CD14-positive monocyte (primary cell): ENCODE measurements around the gene B4GALNT4. TPM values are rescaled to one million over a fixed set of nuclear protein-coding genes. Genes with fewer than 3 reads are reported as not detected.
"Not testable (repeated sequence)": the region's sequence is repeated elsewhere in the genome, so short reads cannot be mapped to it uniquely, and the experiment has no call there.

Source experiments
- DNase-seq, 3 donors: peaks; one replicate each; pipeline ENCODE4 v3.0.0-alpha.2; 2011 to 2022
- H2AFZ ChIP-seq: 2 replicates; pipeline ENCODE4 v1.6.0; 2012; ENCODE audit warnings: mild to moderate bottlenecking, low read depth, low read length, inconsistent platforms; ENCODE audit not compliant: insufficient read depth, poor library complexity, severe bottlenecking
- H3K27ac ChIP-seq, 2 donors: 1 replicate in 1 of 2; 2 replicates in 1 of 2; pipeline ENCODE4 v1.5.1; 2012 to 2013; ENCODE audit warnings: low read length in 2 of 2, control low read depth in 1 of 2, inconsistent platforms in 1 of 2, low read depth in 1 of 2, mild to moderate bottlenecking in 1 of 2
- H3K27me3 ChIP-seq, 2 donors: one replicate each; pipeline versions ENCODE4 v1.6.0 to v1.6.1; 2011 to 2013; ENCODE audit warnings: low read length in 2 of 2; ENCODE audit not compliant: control insufficient read depth in 2 of 2, insufficient read depth in 2 of 2
- H3K36me3 ChIP-seq, 2 donors: replicated peaks in 1 of 2; 1 replicate in 1 of 2; 2 replicates in 1 of 2; pipeline versions ENCODE4 v1.5.1 to v1.6.1; 2012 to 2013; ENCODE audit warnings: low read length in 2 of 2, control low read depth in 1 of 2, inconsistent platforms in 1 of 2, mild to moderate bottlenecking in 1 of 2; ENCODE audit not compliant: insufficient read depth in 2 of 2, control insufficient read depth in 1 of 2
- H3K4me1 ChIP-seq, 2 donors: 1 replicate in 1 of 2; 2 replicates in 1 of 2; pipeline versions ENCODE4 v1.5.1 to v1.6.1; 2012 to 2013; ENCODE audit warnings: low read length in 2 of 2, control low read depth in 1 of 2, inconsistent platforms in 1 of 2, mild to moderate bottlenecking in 1 of 2, moderate library complexity in 1 of 2; ENCODE audit not compliant: insufficient read depth in 2 of 2, control insufficient read depth in 1 of 2
- H3K4me2 ChIP-seq: replicated peaks from 2 replicates; pipeline ENCODE3; 2012; ENCODE audit warnings: low read length, moderate library complexity, mild to moderate bottlenecking; ENCODE audit not compliant: poor library complexity, severe bottlenecking; ENCODE audit errors: extremely low read depth
- H3K4me3 ChIP-seq, 3 experiments: fragments of 200-600 bp in 1 of 3; sonication (generic) in 1 of 3; replicated peaks in 1 of 3; 1 replicate in 2 of 3; 2 replicates in 1 of 3; pipeline ENCODE4 v1.5.1; 2011 to 2013; ENCODE audit warnings: low read length in 3 of 3, mild to moderate bottlenecking in 3 of 3, control low read depth in 2 of 3, low read depth in 2 of 3, inconsistent platforms in 1 of 3, moderate library complexity in 1 of 3
- H3K79me2 ChIP-seq: 2 replicates; pipeline ENCODE4 v1.6.0; 2012; ENCODE audit warnings: mild to moderate bottlenecking, control low read depth, inconsistent platforms, low read length, moderate library complexity; ENCODE audit not compliant: insufficient read depth
- H3K9ac ChIP-seq: 2 replicates; pipeline ENCODE4 v1.6.0; 2017; ENCODE audit warnings: low read length, mild to moderate bottlenecking; ENCODE audit not compliant: insufficient read depth, poor library complexity, severe bottlenecking
- H3K9me3 ChIP-seq, 2 donors: replicated peaks in 1 of 2; 1 replicate in 1 of 2; 2 replicates in 1 of 2; pipeline versions ENCODE4 v1.5.1 to v1.6.1; 2012 to 2013; ENCODE audit warnings: low read length in 2 of 2, control low read depth in 1 of 2; ENCODE audit not compliant: control insufficient read depth in 1 of 2, insufficient read depth in 1 of 2
- H4K20me1 ChIP-seq: 2 replicates; pipeline ENCODE4 v1.6.0; 2012; ENCODE audit warnings: mild to moderate bottlenecking, low read length, control low read depth, moderate library complexity; ENCODE audit not compliant: insufficient read depth
- H3K27ac Mint-ChIP-seq, 7 donors: one replicate each; pipeline ENCODE4 v1.8.0; 2020; ENCODE audit warnings: mild to moderate bottlenecking in 7 of 7, mixed read lengths in 7 of 7, moderate library complexity in 6 of 7, inconsistent platforms in 2 of 7
- H3K27me3 Mint-ChIP-seq, 3 donors: one replicate each; pipeline ENCODE4 v1.8.0; 2021 to 2022; ENCODE audit warnings: low read depth in 3 of 3, mild to moderate bottlenecking in 3 of 3, mixed read lengths in 3 of 3, moderate library complexity in 3 of 3, inconsistent platforms in 1 of 3
- H3K36me3 Mint-ChIP-seq, 2 donors: one replicate each; pipeline ENCODE4 v1.8.0; 2020; ENCODE audit warnings: mixed read lengths in 2 of 2, inconsistent platforms in 1 of 2, mild to moderate bottlenecking in 1 of 2
- H3K4me1 Mint-ChIP-seq: one replicate; pipeline ENCODE4 v1.8.0; 2020; ENCODE audit warnings: mild to moderate bottlenecking, mixed read lengths
- H3K4me3 Mint-ChIP-seq, 2 donors: one replicate each; pipeline ENCODE4 v1.8.0; 2020; ENCODE audit warnings: mild to moderate bottlenecking in 2 of 2, mixed read lengths in 2 of 2, moderate library complexity in 1 of 2
- H3K9me3 Mint-ChIP-seq, 7 donors: one replicate each; pipeline ENCODE4 v1.8.0; 2020 to 2022; ENCODE audit warnings: mixed read lengths in 7 of 7, mild to moderate bottlenecking in 6 of 7, moderate library complexity in 6 of 7, inconsistent platforms in 2 of 7
- CTCF ChIP-seq: fragments of 200-600 bp; IDR thresholded peaks from one replicate; pipeline ENCODE4 v1.8.0; 2022; ENCODE audit warnings: antibody characterized with exemption, mild to moderate bottlenecking
- WGBS: methylation state at CpG from one replicate; pipeline ENCODE4 v1.1.5; 2013; ENCODE audit warnings: missing lambda C conversion rate; ENCODE audit not compliant: insufficient coverage; 5-methylcytosine and 5-hydroxymethylcytosine counted together
- intact Hi-C, 2 donors: fragments of 100-400 bp; cut with micrococcal nuclease; formaldehyde crosslinking; loops; one replicate each; pipeline versions ENCODE4 v1.15.0 to v1.15.1; 2023
- polyA plus RNA-seq, 3 donors: library from polyadenylated mRNA; depleted of rRNA in 1 of 3; unstranded in 2 of 3; stranded (reverse) in 1 of 3; fragments of 300-500 nt in 2 of 3; fragments of >200 nt in 1 of 3; fragmentation: Illumina TruSeq in 2 of 3; gene quantifications; 1 replicate in 2 of 3; 2 replicates in 1 of 3; pipeline ENCODE4 v1.2.3, GENCODE V29; 2012 to 2021

B4GALNT4 gene
- polyA plus RNA-seq, 3 donors, result not detected

GRCh38 chr11:362642-363442 is 6.5 kb upstream of the B4GALNT4 start:
- H3K36me3 Mint-ChIP-seq, result peaks cover 0 to under 1% of the 10 kb centered on the region in 2 donors
- Histone ChIP-seq H3K4me1 (no peaks in the 10 kb centered on the region), H3K36me3 (no peaks in the 10 kb centered on the region), H3K27ac (no peak overlapping the region), H3K4me3 (no peak overlapping the region), H2AFZ (no peak overlapping the region), H3K79me2 (no peaks in the 10 kb centered on the region), H4K20me1 (no peaks in the 10 kb centered on the region), H3K9ac (no peak overlapping the region), H3K27me3 (peaks cover 6 to 12% of the 10 kb centered on the region in 2 donors), H3K4me2 (no peak overlapping the region), H3K9me3 (peaks cover 7 to 12% of the 10 kb centered on the region in 2 donors)
- H3K4me3 Mint-ChIP-seq, result no peak overlapping the region
- H3K4me1 Mint-ChIP-seq, result no peaks in the 10 kb centered on the region
- peaks cover 26 to 40% (median 30%) of the 10 kb centered on the region in 3 donors for H3K27me3 Mint-ChIP-seq
- H3K27ac Mint-ChIP-seq, result no peak overlapping the region
- no peak for TF ChIP-seq CTCF
- H3K9me3 Mint-ChIP-seq, result peaks cover 16 to 32% (median 21%) of the 10 kb centered on the region in 7 donors
- no peak for DNase-seq
- WGBS, result 86% methylated on average over 34 of the region's 36 CpGs
- intact Hi-C loops, result no loop called here

GRCh38 chr11:363443-363805 is 5.9 kb upstream of the B4GALNT4 start:
- H3K4me3 Mint-ChIP-seq, result not testable (repeated sequence)

More at GRCh38 chr11:363443-363805, 5.9 kb upstream of the B4GALNT4 start:
- Mint-ChIP-seq H3K27me3 (peaks cover 32 to 46% (median 36%) of the 10 kb centered on the region in 3 donors), H3K9me3 (peaks cover 16 to 33% (median 24%) of the 10 kb centered on the region in 7 donors)
- H2AFZ ChIP-seq, H3K79me2 ChIP-seq, H3K4me1 Mint-ChIP-seq, H3K27ac Mint-ChIP-seq, H3K4me1 ChIP-seq, H3K36me3 Mint-ChIP-seq, H4K20me1 ChIP-seq, intact Hi-C loops, H3K9ac ChIP-seq, DNase-seq, H3K36me3 ChIP-seq, H3K4me3 ChIP-seq, H3K27ac ChIP-seq, H3K4me2 ChIP-seq: not testable (repeated sequence)
- WGBS, result 91% methylated on average over 21 of the region's 22 CpGs
- Histone ChIP-seq H3K27me3 (peaks cover 12 to 16% of the 10 kb centered on the region in 2 donors), H3K9me3 (peaks cover 10 to 12% of the 10 kb centered on the region in 2 donors)
